Gastrocnemius medialis (tissue), 4 donors: ENCODE data around the gene PAQR7. TPM values are rescaled to one million over a fixed set of nuclear protein-coding genes. Genes with fewer than 3 reads are reported as not detected.

ENCODE experiments used
- ATAC-seq, 2 donors: fragments of 150-250 bp; one replicate each; pipeline ENCODE4 v1.9.1; 2016
- DNase-seq, 2 donors: peaks; one replicate each; pipeline ENCODE4 v3.0.0-alpha.2; 2019
- H3K27ac ChIP-seq, 4 donors: fragments of 200-600 bp; sonication (generic); 1 replicate in 1 of 4; 2 replicates in 3 of 4; pipeline ENCODE4 v1.5.1; 2016 to 2018; ENCODE audit warnings: mild to moderate bottlenecking in 2 of 4, moderate library complexity in 1 of 4
- H3K27me3 ChIP-seq, 3 donors: fragments of 200-600 bp; sonication (generic) in 2 of 3; 1 replicate in 1 of 3; 2 replicates in 2 of 3; pipeline versions ENCODE4 v1.5.1 to v1.6.0; 2016 to 2019; ENCODE audit warnings: mild to moderate bottlenecking in 1 of 3, moderate library complexity in 1 of 3
- H3K36me3 ChIP-seq, 2 donors: fragments of 200-600 bp; sonication (generic) in 1 of 2; one replicate each; pipeline ENCODE4 v1.5.1; 2017 to 2018
- H3K4me1 ChIP-seq, 2 donors: fragments of 200-600 bp; sonication (generic) in 1 of 2; one replicate each; pipeline ENCODE4 v1.5.1; 2016 to 2017; ENCODE audit warnings: mild to moderate bottlenecking in 2 of 2
- H3K4me3 ChIP-seq, 4 donors: fragments of 200-600 bp; sonication (generic) in 3 of 4; 1 replicate in 1 of 4; 2 replicates in 3 of 4; pipeline ENCODE4 v1.5.1; 2016 to 2019; ENCODE audit warnings: mild to moderate bottlenecking in 2 of 4
- H3K9me3 ChIP-seq, 3 donors: fragments of 200-600 bp; sonication (generic) in 2 of 3; 1 replicate in 1 of 3; 2 replicates in 2 of 3; pipeline ENCODE4 v1.5.1; 2016 to 2019
- POLR2A ChIP-seq, 2 donors: fragments of 450-650 bp; IDR thresholded peaks; one replicate each; pipeline ENCODE4 v1.6.1; 2017; ENCODE audit warnings: antibody characterized with exemption in 2 of 2, mild to moderate bottlenecking in 2 of 2, moderate library complexity in 2 of 2
- in situ Hi-C, 4 donors: fragments of 200-750 bp; cut with MboI; loops; one replicate each; pipeline versions ENCODE4 v1.15.0 to v1.8.0; 2017; ENCODE audit warnings: low sequenced_read_pairs in 4 of 4
- intact Hi-C: fragments of 100-400 bp; cut with DNase I; formaldehyde crosslinking; loops from one replicate; pipeline ENCODE4 v1.15.1; 2023; ENCODE audit warnings: low total_unique reads
- total RNA-seq, 4 donors: library from RNA; depleted of rRNA; stranded (reverse); fragments of >200 nt; gene quantifications; one replicate each; pipeline versions ENCODE4 v1.1.0 to v1.2.3, GENCODE V29; 2016
- TF ChIP-seq, protein P1 (sequence below), 5 experiments: fragments of 450-650 bp in 3 of 5; fragments of 200-600 bp in 2 of 5; sonication (generic) in 2 of 5; IDR thresholded peaks in 4 of 5; conservative IDR thresholded peaks in 1 of 5; 1 replicate in 4 of 5; 2 replicates in 1 of 5; pipeline ENCODE4 v1.5.1; 2016 to 2019; ENCODE audit warnings: antibody characterized with exemption in 5 of 5, mild to moderate bottlenecking in 3 of 5, moderate library complexity in 3 of 5

The PAQR7 gene
- total RNA-seq, 4 donors from 2014 or later, result 1.4 to 3.7 (median 2.1) TPM

DNA sequence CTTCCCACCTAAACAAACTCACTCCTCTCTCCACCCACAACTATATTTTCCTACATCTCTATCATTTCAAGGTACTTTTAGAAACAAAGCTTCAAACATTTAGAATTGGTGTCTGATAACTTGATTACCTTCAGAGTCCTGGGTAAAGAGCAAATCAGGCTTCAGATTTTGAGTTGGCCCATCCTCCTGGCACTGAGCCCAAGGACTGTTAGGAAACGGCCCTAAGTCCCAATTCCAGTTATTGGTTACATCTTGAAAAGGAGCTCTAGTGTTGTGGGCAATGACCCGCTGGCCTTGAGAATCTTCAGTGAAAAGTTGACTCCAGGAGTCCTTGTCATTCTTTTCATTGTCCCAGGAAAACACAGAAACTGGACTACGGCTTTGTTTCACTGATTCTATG, 40.6 kb downstream of the PAQR7 start:
- no peak for TF ChIP-seq POLR2A (IDR thresholded peaks at IDR 0.05)
- TF ChIP-seq, protein P1, sequence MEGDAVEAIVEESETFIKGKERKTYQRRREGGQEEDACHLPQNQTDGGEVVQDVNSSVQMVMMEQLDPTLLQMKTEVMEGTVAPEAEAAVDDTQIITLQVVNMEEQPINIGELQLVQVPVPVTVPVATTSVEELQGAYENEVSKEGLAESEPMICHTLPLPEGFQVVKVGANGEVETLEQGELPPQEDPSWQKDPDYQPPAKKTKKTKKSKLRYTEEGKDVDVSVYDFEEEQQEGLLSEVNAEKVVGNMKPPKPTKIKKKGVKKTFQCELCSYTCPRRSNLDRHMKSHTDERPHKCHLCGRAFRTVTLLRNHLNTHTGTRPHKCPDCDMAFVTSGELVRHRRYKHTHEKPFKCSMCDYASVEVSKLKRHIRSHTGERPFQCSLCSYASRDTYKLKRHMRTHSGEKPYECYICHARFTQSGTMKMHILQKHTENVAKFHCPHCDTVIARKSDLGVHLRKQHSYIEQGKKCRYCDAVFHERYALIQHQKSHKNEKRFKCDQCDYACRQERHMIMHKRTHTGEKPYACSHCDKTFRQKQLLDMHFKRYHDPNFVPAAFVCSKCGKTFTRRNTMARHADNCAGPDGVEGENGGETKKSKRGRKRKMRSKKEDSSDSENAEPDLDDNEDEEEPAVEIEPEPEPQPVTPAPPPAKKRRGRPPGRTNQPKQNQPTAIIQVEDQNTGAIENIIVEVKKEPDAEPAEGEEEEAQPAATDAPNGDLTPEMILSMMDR (IDR thresholded peaks at IDR 0.05 in 4 of 5, conservative IDR thresholded peaks at IDR 0.05 in 1 of 5), result no peak
- H3K4me1 ChIP-seq, result no peaks in the 10 kb centered on the region
- H3K27me3 ChIP-seq, result no peaks in the 10 kb centered on the region
- peaks cover 0 to 50% of the 10 kb centered on the region in 2 donors for H3K36me3 ChIP-seq
- in situ Hi-C loops, result no loop called here
- no peak overlapping the region for H3K27ac ChIP-seq
- no peak for ATAC-seq
- H3K4me3 ChIP-seq, result no peak overlapping the region
- H3K9me3 ChIP-seq, result no peaks in the 10 kb centered on the region
- DNase-seq, result no peak
- intact Hi-C loops, result no loop called here

DNA sequence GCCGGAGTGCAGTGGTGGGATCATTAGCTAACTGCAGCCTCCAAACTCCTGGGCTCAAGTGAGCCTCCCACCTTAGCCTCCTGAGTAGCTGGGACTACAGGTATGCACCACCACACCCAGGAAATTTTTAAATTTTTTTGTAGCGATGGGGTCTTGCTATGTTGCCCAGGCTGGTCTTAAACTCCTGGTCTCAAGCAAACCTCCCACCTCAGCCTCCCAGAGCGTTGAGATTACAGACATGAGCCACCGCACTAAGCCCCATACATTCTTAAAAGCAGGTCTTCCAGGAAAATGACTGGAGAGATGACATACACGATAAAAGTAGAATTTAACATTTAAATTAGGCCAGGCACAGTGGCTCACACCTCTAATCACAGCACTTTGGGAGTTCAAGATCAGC, 42.4 kb downstream of the PAQR7 start:
- in situ Hi-C loops, result no loop called here

DNA sequence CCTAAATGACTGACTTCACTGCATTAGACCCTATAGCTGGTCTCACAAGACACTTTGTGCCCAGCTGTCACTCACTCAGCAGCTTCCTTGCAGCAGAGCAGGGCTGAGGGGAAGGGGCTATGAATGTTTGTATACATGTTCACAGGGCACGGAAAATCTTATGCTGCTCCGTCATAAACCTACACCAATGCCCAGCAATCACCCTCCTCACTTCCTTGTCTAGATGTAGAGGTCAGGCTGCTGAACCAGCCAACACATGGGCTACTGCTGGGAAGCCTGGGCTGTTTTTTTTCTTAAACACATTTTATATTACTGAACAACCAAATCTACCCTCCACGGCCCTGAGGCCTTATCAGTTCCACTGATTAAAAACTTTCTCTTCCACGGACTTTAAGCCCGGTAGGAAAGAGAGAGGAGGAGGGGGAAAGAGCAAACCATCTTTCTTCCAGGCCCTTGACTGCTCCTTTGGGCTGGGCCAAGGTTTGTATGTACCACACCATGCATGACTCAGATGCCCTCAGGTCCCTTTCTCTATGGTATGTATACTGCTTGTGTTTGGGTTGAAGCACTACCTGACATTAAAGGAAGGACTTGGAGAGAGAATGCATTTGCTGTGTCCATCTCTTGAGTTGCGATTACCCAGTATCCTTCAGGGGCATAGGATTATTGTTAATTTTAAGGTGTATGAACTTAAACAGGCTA, 43.0 kb downstream of the PAQR7 start:
- Histone ChIP-seq H3K4me3 (no peak overlapping the region), H3K27ac (no peak overlapping the region), H3K36me3 (peaks cover 0 to 75% of the 10 kb centered on the region in 2 donors), H3K9me3 (no peaks in the 10 kb centered on the region), H3K4me1 (no peaks in the 10 kb centered on the region), H3K27me3 (no peaks in the 10 kb centered on the region)
- TF ChIP-seq, protein P1 (IDR thresholded peaks at IDR 0.05 in 4 of 5, conservative IDR thresholded peaks at IDR 0.05 in 1 of 5), result no peak
- no peak for TF ChIP-seq POLR2A (IDR thresholded peaks at IDR 0.05)
- ATAC-seq (no peak), DNase-seq (no peak)
- in situ Hi-C loops, result no loop called here
- intact Hi-C loops, result no loop called here

More for the DNA sequence above, 42.4 kb downstream of the PAQR7 start:
- intact Hi-C loops, result no loop called here
- Histone ChIP-seq H3K4me3 (no peak overlapping the region), H3K27me3 (no peaks in the 10 kb centered on the region), H3K9me3 (no peaks in the 10 kb centered on the region), H3K36me3 (peaks cover 0 to 68% of the 10 kb centered on the region in 2 donors), H3K4me1 (no peaks in the 10 kb centered on the region), H3K27ac (no peak overlapping the region)
- ATAC-seq (no peak), DNase-seq (no peak)
- no peak for TF ChIP-seq POLR2A (IDR thresholded peaks at IDR 0.05)
- TF ChIP-seq, protein P1 (IDR thresholded peaks at IDR 0.05 in 4 of 5, conservative IDR thresholded peaks at IDR 0.05 in 1 of 5), result no peak

DNA sequence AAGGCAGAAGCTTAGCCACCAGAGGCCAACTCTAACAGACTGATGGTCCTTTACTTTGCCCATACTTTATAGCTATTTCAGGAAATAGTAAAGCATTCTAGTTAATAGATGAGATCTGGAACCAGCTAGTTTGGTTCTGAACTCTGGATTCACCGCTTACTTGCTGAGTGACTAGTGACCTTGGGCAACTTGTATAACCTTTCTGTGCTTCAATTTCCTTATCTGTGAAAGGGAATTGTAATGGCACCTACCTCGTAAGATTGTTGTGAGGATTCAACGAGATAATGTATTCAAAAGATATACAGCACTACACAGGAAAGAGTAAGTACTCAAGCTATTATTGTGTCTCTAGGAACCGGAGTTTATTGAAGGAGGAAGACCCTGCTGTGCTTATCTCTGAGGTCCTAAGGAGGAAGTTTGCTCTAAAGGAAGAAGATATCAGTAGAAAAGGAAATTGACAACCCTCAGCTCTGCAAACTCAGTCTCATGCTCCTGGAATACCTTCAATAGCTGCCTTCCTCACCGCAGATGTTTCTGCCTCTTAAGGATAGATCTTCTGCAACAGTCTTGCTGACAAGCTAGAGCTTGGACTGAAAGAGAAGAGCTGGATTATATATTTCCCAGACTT, 43.8 kb downstream of the PAQR7 start:
- Histone ChIP-seq H3K36me3 (peaks cover 0 to 83% of the 10 kb centered on the region in 2 donors), H3K4me1 (no peaks in the 10 kb centered on the region), H3K27ac (no peak overlapping the region), H3K27me3 (no peaks in the 10 kb centered on the region), H3K9me3 (no peaks in the 10 kb centered on the region), H3K4me3 (no peak overlapping the region)
- in situ Hi-C loops (no loop called here), intact Hi-C loops (no loop called here)
- no peak for TF ChIP-seq POLR2A (IDR thresholded peaks at IDR 0.05)
- TF ChIP-seq, protein P1 (IDR thresholded peaks at IDR 0.05 in 4 of 5, conservative IDR thresholded peaks at IDR 0.05 in 1 of 5), result no peak
- DNase-seq, result no peak
- no peak for ATAC-seq
